ENCODE results near the gene MRPS6.
A peak's percentile ranks its signal among the peaks of the same experiment; 100 is the strongest.

The MRPS6 gene

DNA sequence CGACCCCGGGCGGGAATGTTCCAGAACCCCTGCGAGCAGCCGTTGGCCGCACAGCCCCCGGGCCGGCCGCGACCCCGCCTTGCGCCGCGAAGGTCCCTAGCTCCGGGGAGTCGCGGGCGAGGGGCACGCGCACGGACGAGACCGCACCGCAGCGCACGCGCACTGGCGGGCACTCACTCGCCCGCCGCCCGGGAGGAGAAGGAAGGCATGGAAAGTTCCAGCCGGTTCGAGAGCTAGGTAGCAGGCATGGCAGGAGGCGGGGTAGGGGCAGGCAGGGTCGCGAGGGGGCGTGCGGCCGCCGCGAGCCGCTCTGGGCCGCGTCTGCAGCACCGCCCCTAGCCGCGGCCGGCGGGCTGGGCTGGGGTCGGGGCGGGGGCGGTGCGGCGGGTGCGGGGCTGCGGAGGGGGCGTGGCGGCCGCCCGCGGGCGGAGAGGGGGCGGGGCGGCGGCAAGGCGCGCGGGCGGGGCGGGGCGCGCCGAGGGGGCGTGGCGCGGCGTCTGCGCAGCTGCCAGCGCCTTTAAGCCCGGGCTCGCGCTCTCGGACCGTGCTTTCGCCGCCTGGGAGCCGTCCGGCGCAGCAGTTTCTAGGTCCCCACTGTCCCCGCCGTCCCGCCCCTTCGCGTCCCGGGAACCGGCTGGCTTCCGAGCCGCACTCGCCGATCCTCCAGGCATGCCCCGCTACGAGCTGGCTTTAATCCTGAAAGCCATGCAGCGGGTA lies at the start of gene MRPS6, which contains the start of gene SLC5A3:
Gene MRPS6 (plus strand): TSS at position 547 of the 717 bp plus-strand sequence. CDS start 123 bp downstream, at position 670.
Gene SLC5A3 (plus strand): TSS at position 547 of the 717 bp plus-strand sequence. CDS start 21,621 bp downstream, outside the sequence.
- DNase-seq (ENCODE audit: low read depth): peak; percentile 83

DNA sequence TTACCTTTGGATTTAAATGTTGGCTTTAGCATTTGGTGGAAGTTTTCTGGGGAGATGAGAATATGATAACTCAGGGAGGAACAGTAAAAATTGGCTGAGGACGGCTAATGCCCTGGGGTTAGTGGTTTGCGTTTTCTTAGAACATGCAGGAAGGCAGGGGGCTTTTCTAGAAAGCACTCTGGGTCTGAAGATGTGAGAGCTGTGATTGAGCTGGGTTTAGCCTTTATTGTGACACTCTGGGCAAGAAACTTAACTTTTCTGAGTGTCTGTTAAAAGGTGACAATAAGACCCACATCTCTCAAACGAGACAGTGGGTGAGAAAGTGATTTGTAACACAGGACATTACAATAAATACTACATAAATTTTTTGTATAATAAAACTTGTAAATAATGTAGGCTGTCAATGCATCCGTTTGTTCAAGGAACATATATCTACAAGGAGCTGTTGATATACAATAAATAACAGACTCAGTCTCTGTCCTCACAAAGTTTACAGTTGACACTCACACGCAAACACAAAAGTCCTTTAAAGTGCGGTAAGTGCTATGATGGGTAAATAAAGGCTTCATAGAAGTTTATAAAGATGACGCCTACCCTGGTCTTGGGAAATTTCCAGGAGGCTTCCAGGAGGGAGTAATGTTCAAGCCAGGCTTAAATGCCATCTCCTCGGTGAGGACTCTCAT lies 49.5 kb upstream of the MRPS6 start:
- no peak for DNase-seq (ENCODE audit: low read depth)

DNA sequence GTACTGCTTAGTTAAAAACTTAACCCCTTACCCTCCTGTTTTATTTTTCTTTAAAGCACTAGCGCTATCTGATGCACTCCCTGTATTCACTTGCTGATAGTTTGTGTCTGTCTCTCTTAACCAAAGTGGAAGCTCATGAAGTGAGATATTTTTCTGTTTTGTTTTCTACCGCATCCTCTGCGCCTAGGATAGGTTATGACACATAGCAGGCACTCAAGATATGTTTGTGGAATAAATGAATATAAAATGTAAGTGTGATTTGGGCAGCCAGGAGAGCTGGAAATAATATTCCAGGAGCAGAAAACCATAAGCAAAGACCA lies 49.0 kb upstream of the MRPS6 start:
- DNase-seq (ENCODE audit: low read depth): no peak

DNA sequence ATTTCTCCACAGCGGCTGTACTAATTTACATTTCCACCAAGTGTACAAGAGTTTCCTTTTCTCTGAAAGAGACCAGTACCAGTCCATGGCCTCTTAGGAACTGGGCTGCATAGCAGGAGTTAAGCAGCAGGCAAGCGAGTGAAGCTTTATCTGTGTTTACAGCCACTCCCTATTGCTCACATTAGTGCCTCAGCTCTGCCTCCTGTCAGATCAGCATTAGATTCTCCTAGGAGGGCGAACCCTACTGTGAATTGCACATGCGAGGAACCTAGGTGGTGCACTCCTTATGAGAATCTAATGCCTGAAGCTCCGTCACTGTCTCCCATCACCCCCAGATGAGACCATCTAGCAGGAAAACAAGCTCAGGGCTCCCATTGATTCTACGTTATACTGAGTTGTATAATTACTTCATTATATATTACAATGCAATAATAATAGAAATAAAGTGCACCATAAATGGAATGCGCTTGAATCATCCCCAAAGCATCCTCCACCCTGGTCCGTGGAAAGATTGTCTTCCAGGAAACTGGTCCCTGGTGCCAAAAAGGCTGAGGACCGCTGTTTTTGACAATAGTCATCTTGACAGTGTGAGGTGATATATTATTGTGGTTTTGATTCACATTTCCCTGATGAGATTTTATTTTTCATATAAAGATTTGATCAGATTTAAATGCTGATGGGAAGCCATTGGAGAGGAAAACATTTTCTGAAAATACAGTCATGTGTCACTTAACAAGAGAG lies 45.5 kb upstream of the MRPS6 start:
- DNase-seq (ENCODE audit: low read depth): peak; percentile 78

DNA sequence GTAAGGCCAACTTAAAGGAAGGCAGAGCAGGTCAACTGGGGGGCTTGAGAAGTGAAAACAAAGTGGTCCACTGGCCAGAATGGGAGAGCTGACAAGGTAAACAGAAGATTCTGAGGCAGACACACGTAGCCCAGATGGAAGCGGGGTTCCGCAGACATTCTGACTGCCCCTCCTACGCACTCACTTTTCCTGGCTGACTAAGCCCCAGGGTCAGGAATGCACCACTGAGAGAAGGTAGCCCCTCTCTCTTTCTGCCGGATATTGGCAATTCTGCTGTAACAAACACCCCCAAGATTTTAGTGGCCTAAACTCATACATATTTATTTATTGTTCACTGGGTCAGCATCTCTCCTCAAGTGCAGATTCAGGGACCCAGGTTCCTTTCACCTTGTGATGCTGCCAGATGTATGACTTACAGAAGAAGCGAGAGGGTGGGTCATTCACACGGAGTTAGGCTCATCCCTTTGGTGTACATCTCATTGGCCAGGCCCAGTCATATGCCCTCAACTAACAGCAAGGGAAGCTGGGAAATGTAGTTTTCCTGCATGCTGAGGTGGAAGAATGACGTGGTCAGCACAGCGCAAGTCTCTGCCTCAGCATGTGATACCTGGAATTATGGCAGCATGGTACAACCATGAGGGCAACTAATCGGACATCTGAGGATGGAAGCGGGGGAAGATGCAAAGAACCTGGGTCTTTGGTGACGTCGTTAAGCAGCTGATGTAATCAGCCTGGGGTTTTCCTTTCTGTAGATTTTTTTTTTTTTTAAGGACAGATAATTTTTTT lies 43.4 kb upstream of the MRPS6 start:
- DNase-seq (ENCODE audit: low read depth): peak; percentile 77

DNA sequence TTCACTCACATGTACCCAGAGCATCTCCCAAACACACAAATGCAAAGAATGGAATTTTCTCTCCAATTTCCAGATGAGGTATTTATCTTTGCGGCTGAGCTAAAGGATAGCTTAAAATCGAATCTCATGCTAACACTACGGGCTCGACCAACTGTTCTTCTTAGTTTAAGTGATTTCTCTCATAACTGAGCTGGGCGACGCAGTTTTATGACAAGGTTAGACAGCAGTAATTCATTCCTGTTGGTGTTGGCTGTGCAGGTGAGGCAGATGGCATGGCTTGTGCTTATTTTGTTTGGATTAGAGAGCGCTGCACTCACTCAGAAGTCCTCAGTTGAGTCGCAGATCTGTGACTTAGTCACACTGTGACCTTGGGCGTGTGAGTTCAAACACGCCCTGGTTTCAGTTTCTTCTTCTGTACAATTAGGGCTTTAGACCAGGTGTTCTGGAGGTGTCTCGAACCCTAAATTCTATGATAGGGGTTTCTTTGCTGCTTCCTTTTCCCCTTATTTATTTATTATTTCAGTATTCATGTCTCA lies 41.5 kb upstream of the MRPS6 start:
- no peak for DNase-seq (ENCODE audit: low read depth)

DNA sequence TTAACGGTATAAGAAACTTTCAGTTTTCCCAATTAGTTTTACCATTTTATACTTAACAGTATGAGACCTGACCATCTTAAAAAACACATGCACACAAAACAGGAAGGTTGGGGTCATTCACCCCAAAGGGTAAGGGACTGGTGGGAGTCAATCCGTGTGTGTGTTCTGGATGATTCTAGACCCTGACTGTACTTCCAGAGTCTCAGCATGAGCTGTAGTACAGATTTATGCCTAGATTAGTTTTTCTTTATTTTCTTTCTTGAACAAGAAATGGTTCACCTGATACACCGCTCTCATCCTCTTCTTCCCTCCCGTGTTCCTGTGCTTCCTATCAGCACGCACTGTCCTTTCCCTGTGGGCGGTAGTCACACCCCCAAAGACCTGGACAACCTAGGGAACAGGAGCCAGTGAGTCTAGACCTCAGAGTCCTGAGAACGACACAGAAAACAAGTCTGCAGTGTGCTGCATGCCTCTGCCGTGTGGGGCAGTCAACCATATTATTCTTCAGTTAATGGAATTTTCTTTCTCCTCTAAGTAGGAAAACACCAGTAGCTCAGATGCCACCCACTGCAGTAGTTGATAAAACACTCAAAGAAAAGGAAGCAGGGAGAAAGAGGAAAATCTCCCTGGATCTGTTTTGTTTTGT lies 38.9 kb upstream of the MRPS6 start:
- no peak for DNase-seq (ENCODE audit: low read depth)

DNA sequence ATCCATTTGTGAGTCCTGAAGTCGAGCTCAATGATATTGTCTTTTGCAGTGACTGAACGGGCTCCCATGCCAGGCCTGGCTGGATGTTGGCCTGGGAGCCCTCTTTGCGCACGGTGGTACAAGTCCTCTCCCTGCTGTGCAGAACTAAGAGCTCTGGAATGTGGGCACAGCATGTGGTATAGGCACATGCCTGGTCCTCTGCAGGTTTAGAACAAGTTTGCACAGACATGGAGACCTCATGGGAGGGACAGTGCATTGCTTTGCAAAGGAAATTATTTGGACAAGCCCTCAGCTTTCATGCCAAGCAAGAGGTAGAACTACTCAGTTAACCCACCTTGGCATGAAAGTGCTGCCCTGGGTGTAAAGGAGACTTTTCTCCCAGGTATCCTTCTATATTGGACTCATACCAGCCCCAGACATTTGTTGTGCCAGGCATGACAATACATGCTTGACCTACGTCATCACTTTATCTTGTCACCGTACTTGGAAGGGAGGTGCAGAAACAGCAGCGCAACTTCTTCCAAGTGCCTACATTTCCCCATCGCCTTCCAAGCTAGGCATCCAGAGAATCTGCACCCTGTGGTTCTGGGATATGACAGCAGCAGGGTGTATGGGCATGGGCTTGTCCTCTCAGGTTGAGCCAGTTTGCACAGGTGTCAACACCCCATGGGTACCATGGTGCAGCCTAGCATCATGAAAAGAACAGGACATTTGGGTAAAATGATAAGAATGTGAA lies 37.6 kb upstream of the MRPS6 start:
- no peak for DNase-seq (ENCODE audit: low read depth)

DNA sequence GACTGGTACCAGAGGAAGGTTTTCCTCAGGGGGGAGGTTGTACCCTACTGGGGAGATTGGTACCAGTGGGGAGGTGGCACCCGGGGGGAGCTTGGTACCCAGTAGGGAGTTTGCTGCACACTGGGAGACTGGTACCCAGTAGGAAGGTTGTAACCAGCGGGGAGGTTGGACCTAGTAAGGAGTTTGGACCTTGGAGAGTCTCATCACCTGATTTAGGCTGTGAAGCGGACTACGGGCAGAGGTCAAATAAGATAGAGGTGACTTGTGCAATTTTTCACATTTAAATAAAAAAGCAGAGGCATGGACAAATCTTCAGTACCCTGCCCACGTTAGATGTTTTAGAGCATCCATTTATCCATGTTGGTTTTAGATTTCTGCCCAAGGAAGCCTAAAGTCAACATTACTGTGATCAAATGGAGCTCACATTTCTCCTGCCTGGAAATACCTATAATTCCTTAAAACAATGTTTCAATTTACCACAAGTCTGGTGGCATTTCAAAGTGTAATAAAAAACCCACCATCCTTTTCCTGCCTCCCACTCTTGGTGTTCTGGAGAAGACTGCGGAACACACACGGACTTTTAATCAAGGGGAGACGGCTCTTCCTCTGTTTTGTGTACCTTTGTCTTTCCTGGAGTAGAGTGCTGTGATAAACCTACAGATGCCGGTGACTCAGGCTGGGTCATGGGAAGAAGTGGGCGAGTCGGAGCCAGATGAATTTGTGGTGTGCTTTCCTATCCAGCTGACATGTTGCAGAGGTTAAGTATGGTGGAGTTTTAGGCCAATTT lies 36.2 kb upstream of the MRPS6 start:
- DNase-seq (ENCODE audit: low read depth): peak; percentile 46

DNA sequence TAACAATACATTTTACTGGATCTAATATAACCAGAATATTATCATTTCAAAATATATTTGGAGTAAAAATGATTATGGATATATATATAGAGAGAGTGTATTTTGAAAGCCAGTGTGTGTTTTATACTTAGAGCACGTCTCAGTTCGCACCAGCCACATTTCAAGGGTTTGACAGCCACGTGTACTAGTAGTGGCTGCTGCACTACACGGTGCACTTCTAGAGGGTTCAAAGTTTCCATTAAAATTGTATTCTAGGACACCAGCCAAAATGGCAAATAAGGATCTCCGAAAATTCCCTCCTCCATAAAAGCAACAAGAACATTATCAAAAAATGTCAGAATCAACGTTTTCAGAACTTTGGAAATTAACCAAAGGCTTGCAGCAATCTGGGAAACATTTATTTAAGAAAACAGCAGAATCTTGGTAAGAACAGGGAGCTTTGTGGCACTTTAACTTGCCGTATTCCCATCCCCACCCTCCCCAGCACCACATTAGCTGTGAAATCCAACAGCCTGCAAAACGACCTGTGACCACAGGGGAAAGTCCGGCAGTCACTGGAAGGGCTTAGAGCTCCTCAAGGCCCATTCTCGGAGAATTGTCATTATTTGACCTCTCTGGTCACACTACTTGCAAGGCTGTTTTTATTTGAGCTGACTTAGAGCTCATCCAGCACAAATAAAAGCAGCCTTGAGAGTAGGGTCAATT lies 33.5 kb upstream of the MRPS6 start:
- no peak for DNase-seq (ENCODE audit: low read depth)

DNA sequence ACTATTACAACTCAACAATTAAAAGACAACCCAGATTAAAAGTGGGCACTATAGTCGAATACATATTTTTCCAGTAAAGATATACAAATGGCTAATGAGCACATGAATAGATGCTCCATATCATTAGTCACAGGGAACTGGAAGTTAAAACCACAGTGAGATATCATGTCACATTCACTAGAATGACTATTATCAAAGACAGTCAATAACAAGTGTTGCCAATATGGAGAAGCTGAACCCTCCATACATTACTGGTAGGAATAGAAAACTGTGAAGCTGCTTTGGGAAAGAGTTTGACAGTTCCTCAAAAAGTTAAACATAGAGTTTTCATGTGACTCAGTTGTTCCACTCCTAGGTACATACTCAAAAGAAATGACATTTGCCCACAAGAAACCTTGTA lies 30.6 kb upstream of the MRPS6 start:
- DNase-seq (ENCODE audit: low read depth): no peak

DNA sequence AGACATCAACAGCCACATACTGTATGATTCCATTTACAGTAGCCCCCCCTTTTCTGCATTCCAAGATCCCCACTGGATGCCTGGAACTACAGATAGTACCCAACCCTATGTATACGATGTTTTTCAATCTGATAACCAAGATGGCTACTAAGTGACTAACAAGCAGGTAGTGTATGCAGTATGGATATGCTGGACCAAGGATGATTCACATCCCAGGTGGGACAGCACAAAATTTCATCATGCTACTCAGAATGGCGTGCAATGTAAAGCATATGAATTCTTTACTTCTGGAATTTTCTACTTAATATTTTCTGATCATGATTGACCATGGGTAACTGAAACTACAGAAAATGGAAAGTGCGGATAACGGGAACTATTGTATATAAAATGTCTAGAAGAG lies 30.0 kb upstream of the MRPS6 start:
- DNase-seq (ENCODE audit: low read depth): no peak

DNA sequence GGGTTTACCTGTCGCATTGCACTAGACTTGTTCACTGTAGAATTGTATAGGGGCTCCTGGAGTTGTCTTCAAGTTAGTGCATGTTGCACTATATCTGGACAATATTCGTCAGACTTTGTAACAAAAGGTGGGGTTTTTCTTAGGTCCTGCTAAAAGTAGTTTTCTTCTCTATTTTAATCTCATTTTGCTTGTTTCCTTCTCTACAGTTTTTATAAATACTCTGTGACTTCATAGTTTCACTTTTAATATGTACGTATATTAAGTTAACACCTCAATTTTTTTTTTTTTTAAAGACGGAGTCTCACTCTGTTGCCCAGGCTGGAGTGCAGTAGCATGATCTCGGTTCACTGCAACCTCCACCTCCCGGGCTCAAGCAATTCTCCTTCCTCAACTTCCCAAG lies 26.5 kb upstream of the MRPS6 start:
- no peak for DNase-seq (ENCODE audit: low read depth)

DNA sequence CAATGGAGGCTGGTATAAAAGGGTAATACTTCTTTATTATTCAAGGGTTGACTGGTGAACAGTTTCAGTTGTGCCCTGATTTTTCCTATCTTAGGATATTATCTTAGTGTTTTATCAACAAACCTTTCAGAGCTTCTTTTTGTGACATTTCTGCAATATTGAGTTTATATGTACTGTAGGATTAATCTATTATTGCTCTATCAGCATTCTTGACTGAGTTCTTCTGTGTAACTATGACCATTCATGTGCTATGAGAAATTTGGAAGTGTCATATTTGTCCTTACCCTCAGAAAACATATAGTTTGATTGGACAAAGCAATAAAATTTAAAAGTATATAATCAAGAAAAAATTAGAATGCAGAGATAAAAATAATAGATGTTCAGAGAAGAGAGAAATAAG lies 25.5 kb upstream of the MRPS6 start:
- no peak for DNase-seq (ENCODE audit: low read depth)

DNA sequence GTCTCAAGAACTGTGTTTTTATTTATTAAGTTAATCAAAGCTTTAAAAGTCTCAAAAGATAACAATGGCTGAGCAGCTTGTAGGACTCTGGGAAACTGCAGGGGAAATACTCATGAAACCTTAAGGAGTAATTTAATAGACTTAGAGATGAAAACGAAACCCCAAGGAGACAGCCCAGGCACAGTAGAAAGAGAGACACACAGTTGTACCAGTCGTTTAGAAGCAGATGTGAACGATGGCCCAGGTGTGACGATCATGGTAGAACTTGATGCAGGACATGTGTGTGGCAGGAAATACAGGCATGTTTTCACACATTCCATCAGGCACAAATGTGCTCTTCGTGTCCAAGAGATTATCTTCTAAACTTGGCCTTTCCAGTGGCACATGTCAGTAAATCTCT lies 21.2 kb upstream of the MRPS6 start:
- DNase-seq (ENCODE audit: low read depth): no peak

DNA sequence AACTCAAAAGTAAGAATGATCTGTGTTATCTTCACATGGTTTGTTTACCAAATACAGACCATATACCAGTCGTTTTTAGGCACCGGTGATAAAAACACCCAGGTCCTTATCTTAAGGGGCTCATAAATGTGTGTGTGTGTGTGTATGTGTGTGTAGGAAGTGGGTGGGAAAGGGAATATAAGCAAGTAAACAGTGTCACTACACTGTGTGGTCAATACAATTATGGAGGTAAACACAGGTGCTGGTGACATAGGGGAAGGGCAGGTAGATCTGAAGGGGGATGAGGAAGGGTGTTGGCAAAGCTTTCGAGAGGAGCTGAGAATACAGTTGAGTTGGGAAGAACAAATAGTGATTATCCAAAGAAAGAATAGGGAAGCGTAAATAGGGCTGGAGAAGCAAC lies 19.1 kb upstream of the MRPS6 start:
- no peak for DNase-seq (ENCODE audit: low read depth)

DNA sequence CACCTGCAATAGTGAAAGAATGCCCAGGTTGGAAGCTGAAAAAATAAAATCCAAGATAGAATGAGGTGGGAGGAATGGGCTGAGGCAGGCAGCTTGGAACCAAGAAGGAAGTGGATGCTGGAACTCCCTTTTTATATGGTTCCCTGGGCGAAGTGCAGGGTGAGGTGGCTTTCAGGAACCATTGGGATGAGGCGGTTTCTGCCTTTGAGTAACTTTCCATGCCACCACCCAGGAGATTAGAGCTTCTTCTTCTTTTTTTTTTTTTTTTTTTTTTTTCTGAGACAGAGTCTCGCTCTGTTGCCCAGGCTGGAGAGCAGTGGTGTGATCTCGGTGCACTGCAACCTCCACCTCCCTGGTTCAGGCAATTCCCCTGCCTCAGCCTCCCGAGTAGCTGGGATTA lies 17.8 kb upstream of the MRPS6 start:
- DNase-seq (ENCODE audit: low read depth): no peak

DNA sequence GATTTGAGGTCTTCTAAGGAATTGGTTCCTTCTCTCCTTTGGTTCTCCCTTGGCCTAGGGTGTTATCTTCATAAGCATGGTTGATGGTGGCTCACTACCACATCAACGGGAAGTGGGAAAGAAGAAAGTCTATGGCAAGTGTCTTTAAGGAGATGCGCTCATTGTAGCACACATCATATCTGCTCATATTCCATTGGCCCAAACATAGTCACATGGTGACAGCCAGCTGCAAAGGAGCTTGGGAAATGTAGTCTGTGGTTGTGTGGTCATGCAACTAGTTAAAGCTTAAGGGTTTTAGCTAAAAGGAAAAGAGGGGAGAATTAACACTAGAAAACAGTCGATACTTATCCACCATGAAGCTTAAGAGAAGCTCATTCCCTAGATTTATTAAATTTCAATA lies 11.4 kb upstream of the MRPS6 start:
- DNase-seq (ENCODE audit: low read depth): peak; percentile 32

DNA sequence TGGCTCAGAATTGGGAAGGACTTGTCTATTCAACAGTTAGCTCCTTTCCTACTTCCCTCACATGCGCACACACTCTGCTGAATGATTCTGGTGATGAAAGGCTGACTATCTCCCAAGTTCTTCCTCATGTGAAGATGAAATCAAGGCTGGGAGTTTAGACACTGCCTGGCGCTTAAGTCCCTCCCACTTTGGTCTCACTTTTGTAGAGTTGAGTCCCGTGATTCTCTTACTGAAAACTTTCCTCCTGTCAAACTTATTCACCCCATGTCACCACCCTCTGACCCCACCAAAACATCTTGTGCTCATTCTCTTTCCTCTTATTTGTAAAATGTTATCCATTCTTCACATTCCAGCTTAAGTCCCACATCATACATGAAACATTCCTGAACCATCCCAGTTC lies 8.4 kb upstream of the MRPS6 start:
- DNase-seq (ENCODE audit: low read depth): peak; percentile 52
